Ascending aorta (tissue), 2 donors: ENCODE measurements around the gene CDC5L. TPM values are rescaled to one million over a fixed set of nuclear protein-coding genes. Genes with fewer than 3 reads are reported as not detected.
A peak's percentile ranks its signal among the peaks of the same experiment; 100 is the strongest.

Source experiments
- DNase-seq, 2 donors: peaks; one replicate each; pipeline ENCODE4 v3.0.0-alpha.2; 2019; ENCODE audit warnings: low spot score in 2 of 2
- H3K27ac ChIP-seq, 2 donors: fragments of 200-600 bp; sonication (generic); one replicate each; pipeline ENCODE4 v1.5.1; 2016 to 2017; ENCODE audit warnings: mild to moderate bottlenecking in 1 of 2
- H3K27me3 ChIP-seq: fragments of 200-600 bp; sonication (generic); one replicate; pipeline ENCODE4 v1.5.1; 2017
- H3K36me3 ChIP-seq, 2 donors: fragments of 200-600 bp; sonication (generic); one replicate each; pipeline ENCODE4 v1.5.1; 2016
- H3K4me1 ChIP-seq, 2 donors: fragments of 200-600 bp; sonication (generic); one replicate each; pipeline ENCODE4 v1.5.1; 2016 to 2017; ENCODE audit warnings: mild to moderate bottlenecking in 1 of 2
- H3K4me3 ChIP-seq, 2 donors: fragments of 200-600 bp; sonication (generic); one replicate each; pipeline ENCODE4 v1.5.1; 2016 to 2017; ENCODE audit warnings: mild to moderate bottlenecking in 1 of 2
- H3K9me3 ChIP-seq, 2 donors: fragments of 200-600 bp; sonication (generic); one replicate each; pipeline ENCODE4 v1.5.1; 2016
- intact Hi-C: fragments of 100-400 bp; cut with DNase I; formaldehyde crosslinking; loops from one replicate; pipeline ENCODE4 v1.15.1; 2023
- total RNA-seq: library from RNA; depleted of rRNA; stranded (reverse); fragments of >200 nt; gene quantifications from one replicate; pipeline ENCODE4 v1.1.0, GENCODE V29; 2016
- TF ChIP-seq, protein P1 (sequence below), 3 experiments: fragments of 200-600 bp in 2 of 3; fragments of 450-650 bp in 1 of 3; sonication (generic) in 2 of 3; IDR thresholded peaks; one replicate each; pipeline ENCODE4 v1.5.1; 2016 to 2019; ENCODE audit warnings: antibody characterized with exemption in 3 of 3, mild to moderate bottlenecking in 1 of 3, moderate library complexity in 1 of 3

Gene CDC5L
- total RNA-seq, 1 donor from 2014 or later: 10.9 TPM

DNA sequence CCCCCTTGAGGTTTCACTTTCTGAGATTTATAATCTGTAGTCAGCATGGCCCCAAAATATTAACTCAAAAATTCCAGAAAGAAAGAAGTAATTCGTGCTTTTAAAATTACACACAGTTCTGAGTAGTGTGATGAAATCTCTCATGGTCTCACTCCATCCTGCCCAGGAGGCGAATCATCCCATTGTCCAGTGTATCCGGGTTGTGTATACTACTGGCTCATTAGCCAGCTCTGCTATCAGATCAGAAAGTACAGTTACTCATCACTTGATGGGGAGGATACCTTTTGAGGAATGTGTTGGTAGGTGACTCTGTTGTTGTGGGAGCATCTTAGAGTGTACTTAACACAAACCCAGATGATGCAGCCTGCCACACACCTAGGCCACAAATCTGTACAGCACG lies 65.2 kb downstream of the CDC5L start:
- H3K4me3 ChIP-seq: no peak overlapping the region
- intact Hi-C loops: no loop called here
- H3K27me3 ChIP-seq: no peaks in the 10 kb centered on the region
- H3K36me3 ChIP-seq: peaks cover 0 to 9% of the 10 kb centered on the region in 2 donors
- DNase-seq: no peak
- peak overlapping the region; percentile 24 to 52 for H3K27ac ChIP-seq
- TF ChIP-seq, protein P1, sequence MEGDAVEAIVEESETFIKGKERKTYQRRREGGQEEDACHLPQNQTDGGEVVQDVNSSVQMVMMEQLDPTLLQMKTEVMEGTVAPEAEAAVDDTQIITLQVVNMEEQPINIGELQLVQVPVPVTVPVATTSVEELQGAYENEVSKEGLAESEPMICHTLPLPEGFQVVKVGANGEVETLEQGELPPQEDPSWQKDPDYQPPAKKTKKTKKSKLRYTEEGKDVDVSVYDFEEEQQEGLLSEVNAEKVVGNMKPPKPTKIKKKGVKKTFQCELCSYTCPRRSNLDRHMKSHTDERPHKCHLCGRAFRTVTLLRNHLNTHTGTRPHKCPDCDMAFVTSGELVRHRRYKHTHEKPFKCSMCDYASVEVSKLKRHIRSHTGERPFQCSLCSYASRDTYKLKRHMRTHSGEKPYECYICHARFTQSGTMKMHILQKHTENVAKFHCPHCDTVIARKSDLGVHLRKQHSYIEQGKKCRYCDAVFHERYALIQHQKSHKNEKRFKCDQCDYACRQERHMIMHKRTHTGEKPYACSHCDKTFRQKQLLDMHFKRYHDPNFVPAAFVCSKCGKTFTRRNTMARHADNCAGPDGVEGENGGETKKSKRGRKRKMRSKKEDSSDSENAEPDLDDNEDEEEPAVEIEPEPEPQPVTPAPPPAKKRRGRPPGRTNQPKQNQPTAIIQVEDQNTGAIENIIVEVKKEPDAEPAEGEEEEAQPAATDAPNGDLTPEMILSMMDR (IDR thresholded peaks at IDR 0.05): no peak
- peaks cover 0 to 4% of the 10 kb centered on the region in 2 donors for H3K4me1 ChIP-seq
- H3K9me3 ChIP-seq: no peaks in the 10 kb centered on the region

GRCh38 chr6:44453146-44453545 lies 65.6 kb downstream of the CDC5L start:
- no peak for DNase-seq
- TF ChIP-seq, protein P1 (IDR thresholded peaks at IDR 0.05): no peak
- intact Hi-C loops: no loop called here

GRCh38 chr6:44454198-44454597 lies 66.7 kb downstream of the CDC5L start:
- no peak overlapping the region for H3K4me3 ChIP-seq
- H3K9me3 ChIP-seq: no peaks in the 10 kb centered on the region
- no peaks in the 10 kb centered on the region for H3K27me3 ChIP-seq
- TF ChIP-seq, protein P1 (IDR thresholded peaks at IDR 0.05): no peak
- H3K4me1 ChIP-seq: peaks cover 0 to 4% of the 10 kb centered on the region in 2 donors
- no peak for DNase-seq
- no peak overlapping the region for H3K27ac ChIP-seq
- intact Hi-C loops: no loop called here
- no peaks in the 10 kb centered on the region for H3K36me3 ChIP-seq

More at GRCh38 chr6:44453146-44453545, 65.6 kb downstream of the CDC5L start:
- H3K9me3 ChIP-seq: no peaks in the 10 kb centered on the region
- no peak overlapping the region for H3K4me3 ChIP-seq
- peaks cover 0 to 5% of the 10 kb centered on the region in 2 donors for H3K36me3 ChIP-seq
- H3K4me1 ChIP-seq: peaks cover 0 to 4% of the 10 kb centered on the region in 2 donors
- H3K27me3 ChIP-seq: no peaks in the 10 kb centered on the region
- H3K27ac ChIP-seq: peak overlapping the region in 1 of 2 donors; percentile 24

DNA sequence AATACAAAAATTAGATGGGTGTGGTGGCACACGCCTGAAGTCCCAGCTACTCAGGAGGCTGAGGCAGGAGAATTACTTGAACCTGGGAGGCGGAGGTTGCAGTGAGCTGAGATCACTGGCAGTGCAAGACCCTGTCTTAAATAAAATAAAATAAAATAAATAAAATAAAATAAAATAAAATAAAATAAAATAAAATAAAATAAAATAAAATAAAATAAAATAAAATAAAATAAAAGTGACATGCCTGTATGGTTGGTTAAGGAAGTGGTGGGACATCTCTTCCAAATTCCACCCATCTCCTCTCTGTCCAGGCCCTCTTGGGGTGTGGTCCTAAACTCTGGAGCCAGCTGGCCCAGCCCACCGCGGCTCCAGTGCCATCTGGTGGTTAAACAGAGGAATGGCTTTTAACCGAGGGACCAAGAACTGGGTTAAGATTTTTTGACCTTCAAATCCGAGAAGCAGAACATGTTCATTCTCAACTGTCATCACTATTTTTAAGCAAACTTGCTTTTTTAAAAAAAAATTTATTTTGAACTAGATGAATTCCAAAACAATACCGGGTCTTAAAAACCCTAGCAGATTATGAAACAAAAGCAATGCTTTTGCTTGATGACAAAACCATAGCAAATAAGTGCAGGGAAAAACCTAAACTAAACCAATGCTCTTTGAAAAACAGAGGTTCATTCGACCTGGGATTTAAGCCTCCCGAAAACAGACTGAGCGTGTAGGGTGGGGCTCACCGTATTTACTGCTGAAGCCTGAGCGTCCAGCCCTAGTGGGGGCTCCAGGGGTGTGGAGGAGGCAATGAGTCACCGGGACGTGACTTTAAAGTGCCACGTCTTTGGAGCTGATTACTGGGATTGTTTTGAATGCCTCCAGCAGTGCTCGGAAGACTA lies 68.8 kb downstream of the CDC5L start:
- intact Hi-C loops: loop anchor here (1.0 to 5.0 kb wide), 2 partner anchors 25 to 189 kb away; partner anchors contain the start of gene NFKBIE
- H3K4me3 ChIP-seq: peak overlapping the region; percentile 29 to 37

GRCh38 chr6:44456966-44457292 lies 69.4 kb downstream of the CDC5L start:
- intact Hi-C loops: loop anchor here (1.0 to 5.0 kb wide), 2 partner anchors 26 to 190 kb away; partner anchors contain the start of gene NFKBIE
- Histone ChIP-seq H3K36me3 (no peaks in the 10 kb centered on the region), H3K27ac (no peak overlapping the region), H3K4me3 (peak overlapping the region in 1 of 2 donors; percentile 37), H3K4me1 (peaks cover 0 to 4% of the 10 kb centered on the region in 2 donors), H3K27me3 (no peaks in the 10 kb centered on the region), H3K9me3 (no peaks in the 10 kb centered on the region)
- DNase-seq: no peak
- TF ChIP-seq, protein P1 (IDR thresholded peaks at IDR 0.05): no peak

More for the DNA sequence above, 68.8 kb downstream of the CDC5L start:
- TF ChIP-seq, protein P1 (IDR thresholded peaks at IDR 0.05): peak; percentile 68 to 90 (median 87)
- peak overlapping the region in 1 of 2 donors; percentile 5 for H3K27ac ChIP-seq
- H3K4me1 ChIP-seq: peaks cover 0 to 4% of the 10 kb centered on the region in 2 donors
- DNase-seq: no peak
- no peaks in the 10 kb centered on the region for H3K36me3 ChIP-seq
- no peaks in the 10 kb centered on the region for H3K9me3 ChIP-seq
- no peaks in the 10 kb centered on the region for H3K27me3 ChIP-seq
